ENCODE measurements around the gene ERG28. TPM values are rescaled to one million over a fixed set of nuclear protein-coding genes. Genes with fewer than 3 reads are reported as not detected.
A peak's percentile ranks its signal among the peaks of the same experiment; 100 is the strongest.

Gene ERG28
- total RNA-seq, 1 donor from 2014 or later: 29.3 TPM

- H3K9ac ChIP-seq: no peak overlapping the region
- H3K27me3 Mint-ChIP-seq (ENCODE audit: insufficient read depth, low read depth): no peaks in the 10 kb centered on the region
- H3K79me2 ChIP-seq (ENCODE audit: low read depth): no peaks in the 10 kb centered on the region
- H3K4me1 ChIP-seq: peaks cover 15% of the 10 kb centered on the region
- no peak for DNase-seq (ENCODE audit: low spot score)
- no peaks in the 10 kb centered on the region for H3K9me3 ChIP-seq (ENCODE audit: low read depth)
- peaks cover 25% of the 10 kb centered on the region for H3K36me3 Mint-ChIP-seq
- TF ChIP-seq EZH2phosphoT487 (IDR thresholded peaks at IDR 0.05) (no peak), CTCF (IDR thresholded peaks at IDR 0.05) (no peak), EZH2 (IDR thresholded peaks at IDR 0.05) (no peak)
- peaks cover 12% of the 10 kb centered on the region for H3K4me1 Mint-ChIP-seq
- no peaks in the 10 kb centered on the region for H3K36me3 ChIP-seq
- H3K9me3 Mint-ChIP-seq: no peaks in the 10 kb centered on the region
- H3K27ac ChIP-seq: no peak overlapping the region
- H4K20me1 ChIP-seq (ENCODE audit: low read depth): peaks cover 12% of the 10 kb centered on the region
- H3K27ac Mint-ChIP-seq: no peak overlapping the region
- no peak overlapping the region for H3K4me3 ChIP-seq
- peaks cover 15% of the 10 kb centered on the region for H3F3A ChIP-seq (ENCODE audit: low read depth)
- no peak overlapping the region for H3K4me2 ChIP-seq
- no peak overlapping the region for H3K4me3 Mint-ChIP-seq
- H2AFZ ChIP-seq (replicated peaks): no peak overlapping the region
- H3K27me3 ChIP-seq: no peaks in the 10 kb centered on the region
These were observed 42.8 kb upstream of the ERG28 start for GRCh38 chr14:75703467-75703866.

GRCh38 chr14:75702616-75703261 lies 42.1 kb upstream of the ERG28 start:
- H3F3A ChIP-seq (ENCODE audit: low read depth): peaks cover 15% of the 10 kb centered on the region
- no peaks in the 10 kb centered on the region for H3K79me2 ChIP-seq (ENCODE audit: low read depth)
- no peak for TF ChIP-seq EZH2phosphoT487 (IDR thresholded peaks at IDR 0.05)
- TF ChIP-seq EZH2 (IDR thresholded peaks at IDR 0.05): no peak
- no peak for TF ChIP-seq CTCF (IDR thresholded peaks at IDR 0.05)
- H3K9ac ChIP-seq: no peak overlapping the region
- peaks cover 15% of the 10 kb centered on the region for H3K4me1 ChIP-seq
- H3K36me3 Mint-ChIP-seq: peaks cover 29% of the 10 kb centered on the region
- peak overlapping the region; percentile 62 for H3K4me2 ChIP-seq
- H3K36me3 ChIP-seq: no peaks in the 10 kb centered on the region
- no peaks in the 10 kb centered on the region for H3K27me3 Mint-ChIP-seq (ENCODE audit: insufficient read depth, low read depth)
- H3K4me1 Mint-ChIP-seq: peaks cover 12% of the 10 kb centered on the region
- no peaks in the 10 kb centered on the region for H3K27me3 ChIP-seq
- peaks cover 12% of the 10 kb centered on the region for H4K20me1 ChIP-seq (ENCODE audit: low read depth)
- H3K4me3 Mint-ChIP-seq: no peak overlapping the region
- H2AFZ ChIP-seq (replicated peaks): no peak overlapping the region
- peak overlapping the region; percentile 11 for H3K27ac ChIP-seq
- no peaks in the 10 kb centered on the region for H3K9me3 ChIP-seq (ENCODE audit: low read depth)
- H3K27ac Mint-ChIP-seq: no peak overlapping the region
- peak; percentile 70 for DNase-seq (ENCODE audit: low spot score)
- no peak overlapping the region for H3K4me3 ChIP-seq
- H3K9me3 Mint-ChIP-seq: no peaks in the 10 kb centered on the region

- H3K36me3 ChIP-seq: no peaks in the 10 kb centered on the region
- no peaks in the 10 kb centered on the region for H3K27me3 Mint-ChIP-seq (ENCODE audit: insufficient read depth, low read depth)
- H3K4me3 Mint-ChIP-seq: no peak overlapping the region
- no peak overlapping the region for H3K4me3 ChIP-seq
- TF ChIP-seq EZH2 (IDR thresholded peaks at IDR 0.05): no peak
- no peak for TF ChIP-seq EZH2phosphoT487 (IDR thresholded peaks at IDR 0.05)
- TF ChIP-seq CTCF (IDR thresholded peaks at IDR 0.05): no peak
- H3K4me2 ChIP-seq: peak overlapping the region; percentile 62
- H3K27ac Mint-ChIP-seq: no peak overlapping the region
- no peaks in the 10 kb centered on the region for H3K9me3 Mint-ChIP-seq
- no peaks in the 10 kb centered on the region for H3K9me3 ChIP-seq (ENCODE audit: low read depth)
- no peak for DNase-seq (ENCODE audit: low spot score)
- peaks cover 12% of the 10 kb centered on the region for H3K4me1 Mint-ChIP-seq
- H3K36me3 Mint-ChIP-seq: peaks cover 29% of the 10 kb centered on the region
- no peaks in the 10 kb centered on the region for H3K79me2 ChIP-seq (ENCODE audit: low read depth)
- H3K4me1 ChIP-seq: peaks cover 15% of the 10 kb centered on the region
- peaks cover 15% of the 10 kb centered on the region for H3F3A ChIP-seq (ENCODE audit: low read depth)
- no peaks in the 10 kb centered on the region for H3K27me3 ChIP-seq
- no peak overlapping the region for H2AFZ ChIP-seq (replicated peaks)
- no peak overlapping the region for H3K9ac ChIP-seq
- peaks cover 12% of the 10 kb centered on the region for H4K20me1 ChIP-seq (ENCODE audit: low read depth)
- H3K27ac ChIP-seq: peak overlapping the region; percentile 11
These were observed 41.4 kb upstream of the ERG28 start for GRCh38 chr14:75702122-75702521.

All from neural progenitor cell (in vitro differentiated cells).